Panc1 (cell line): ENCODE results near the gene GRIK4. TPM values are rescaled to one million over a fixed set of nuclear protein-coding genes. Genes with fewer than 3 reads are reported as not detected.
A peak's percentile ranks its signal among the peaks of the same experiment; 100 is the strongest.

Experiments used
- ATAC-seq: fragments of 200-7000 bp; cut with Tn5 transposase; 2 replicates; pipeline ENCODE4 v1.9.1; 2020; ENCODE audit warnings: mild to moderate bottlenecking, moderate library complexity
- Bru-seq: library from RNA; stranded (reverse); fragments of 400-500 nt; gene quantifications from one replicate; lab custom pipeline; 2021; lab: Mats Ljungman, UMichigan
- BruChase-seq, 2 experiments: library from RNA; stranded (reverse); fragments of 400-500 nt; gene quantifications; one replicate each; lab custom pipeline; 2021; lab: Mats Ljungman, UMichigan
- BruUV-seq: library from RNA; stranded (reverse); fragments of 400-500 nt; replicated peaks from 2 replicates; lab custom pipeline; 2021; lab: Mats Ljungman, UMichigan
- CTCF ChIA-PET: fragments of 300-600 bp; sonication (Branson Sonifier 250); formaldehyde crosslinking; loops from one replicate; lab custom pipeline; 2022; ENCODE audit warnings: antibody characterized with exemption; lab: Charles Lee
- POLR2A ChIA-PET: fragments of 300-600 bp; sonication (Branson Sonifier 250); formaldehyde crosslinking; loops from one replicate; lab custom pipeline; 2022; ENCODE audit warnings: antibody characterized with exemption; lab: Charles Lee
- DNase-seq: peaks from one replicate; pipeline ENCODE4 v3.0.0-alpha.2; 2010; ENCODE audit warnings: low read depth, low spot score
- H3K27ac ChIP-seq: 2 replicates; pipeline ENCODE4 v1.5.1; 2011; ENCODE audit warnings: mild to moderate bottlenecking, low read length, inconsistent platforms
- H3K27me3 ChIP-seq: fragments of 200-500 bp; sonication (Bioruptor generic); 2 replicates; pipeline ENCODE4 v1.6.0; 2014; ENCODE audit warnings: low read length, inconsistent platforms; ENCODE audit not compliant: control insufficient read depth, insufficient read depth
- H3K36me3 ChIP-seq: fragments of 200-500 bp; sonication (Bioruptor generic); 2 replicates; pipeline ENCODE4 v1.5.1; 2014; ENCODE audit warnings: inconsistent platforms, mild to moderate bottlenecking, low read length, moderate library complexity; ENCODE audit not compliant: control insufficient read depth, insufficient read depth
- H3K4me1 ChIP-seq: 2 replicates; pipeline ENCODE4 v1.5.1; 2011; ENCODE audit warnings: inconsistent platforms, mild to moderate bottlenecking, low read length, moderate library complexity; ENCODE audit not compliant: control insufficient read depth, insufficient read depth
- H3K4me3 ChIP-seq, 2 experiments: 2 replicates each; pipeline ENCODE4 v1.5.1; 2011 to 2012; ENCODE audit warnings: low read depth in 2 of 2, low read length in 2 of 2, mild to moderate bottlenecking in 2 of 2, inconsistent platforms in 1 of 2, moderate library complexity in 1 of 2
- H3K9me3 ChIP-seq: fragments of 200-500 bp; sonication (Bioruptor generic); 2 replicates; pipeline ENCODE4 v1.5.1; 2014; ENCODE audit warnings: low read depth, mild to moderate bottlenecking, inconsistent platforms, low read length, moderate library complexity; ENCODE audit not compliant: control insufficient read depth, insufficient read depth
- CTCF ChIP-seq: fragments of 450-650 bp; IDR thresholded peaks from 2 replicates; pipeline ENCODE4 v1.5.1; 2017; ENCODE audit warnings: mild to moderate bottlenecking
- POLR2AphosphoS5 ChIP-seq: IDR thresholded peaks from 2 replicates; pipeline ENCODE4 v1.6.1; 2012; ENCODE audit warnings: mild to moderate bottlenecking, low read depth, low read length, moderate library complexity
- REST ChIP-seq, 2 experiments: IDR thresholded peaks; 2 replicates each; pipeline ENCODE4 v1.6.1; 2011 to 2012; ENCODE audit warnings: low read depth in 2 of 2, control low read depth in 1 of 2, low read length in 1 of 2, mild to moderate bottlenecking in 1 of 2, moderate library complexity in 1 of 2; ENCODE audit not compliant: insufficient read depth in 1 of 2
- SIN3A ChIP-seq: IDR thresholded peaks from 2 replicates; pipeline ENCODE4 v1.6.1; 2012; ENCODE audit warnings: low read depth, mild to moderate bottlenecking, low read length, moderate library complexity, borderline replicate concordance; ENCODE audit not compliant: insufficient read depth
- TCF7L2 ChIP-seq: IDR thresholded peaks from 2 replicates; pipeline ENCODE4 v1.6.1; 2011; ENCODE audit warnings: mild to moderate bottlenecking, low read depth, low read length, inconsistent platforms
- in situ Hi-C: cut with HindIII; loops from 2 replicates; pipeline ENCODE4 v1.10.0; 2016; ENCODE audit warnings: low sequenced_read_pairs, low pct_unique_long_range_greater_than_20kb
- intact Hi-C: fragments of 100-400 bp; cut with micrococcal nuclease; formaldehyde crosslinking; loops from one replicate; pipeline ENCODE4 v1.10.0; 2022; ENCODE audit not compliant: unreplicated experiment
- long read RNA-seq: library from polyadenylated mRNA; unstranded; transcript quantifications from one replicate; pipeline ENCODE4 v2.0.0, GENCODE V29; 2021; ENCODE audit not compliant: unreplicated experiment
- polyA plus RNA-seq: library from polyadenylated mRNA; unstranded; fragments of >200 nt; gene quantifications from one replicate; pipeline ENCODE4 v1.2.1, GENCODE V29; 2012; ENCODE audit warnings: missing spikeins; ENCODE audit not compliant: insufficient read length
- total RNA-seq: library from RNA; stranded (reverse); gene quantifications from one replicate; pipeline ENCODE4 v1.2.1, GENCODE V29; 2021; ENCODE audit not compliant: unreplicated experiment

The GRIK4 gene
- total RNA-seq (0.62 TPM), Bru-seq, nascent RNA (percentile 29 among the genes with signal in this experiment), BruChase-seq, experiment 1, labeled RNA remaining after a 2-hour chase (percentile 26 among the genes with signal in this experiment), BruChase-seq, experiment 2, labeled RNA remaining after a 6-hour chase (percentile 27 among the genes with signal in this experiment)
- polyA plus RNA-seq: 0.17 TPM
- long read RNA-seq, partial matches to known transcripts: 0 of 1 reads
- long read RNA-seq, other reads (novel, unspliced or antisense): 1 of 1 reads

GRCh38 chr11:120511116-120511819, at the start of gene GRIK4:
Gene GRIK4, plus strand, starts transcription at chr11:120511748. Its CDS starts 148,571 bp downstream, at chr11:120660319.
- H3K9me3 ChIP-seq: no peaks in the 10 kb centered on the region
- TF ChIP-seq REST (IDR thresholded peaks at IDR 0.05; ENCODE audit: insufficient read depth in 1 of 2, low read depth in 2 of 2, low read length in 1 of 2) (no peak), CTCF (peak; percentile 96)
- intact Hi-C loops: loop anchor here (1.0 to 10.0 kb wide), 5 partner anchors 174 to 684 kb away; no protein-coding TSS in a partner anchor
- no peaks in the 10 kb centered on the region for H3K36me3 ChIP-seq
- ChIA-PET POLR2A (no interaction called here), CTCF (interaction anchor here (0.6 to 1.5 kb wide), 3 partner anchors 173 to 691 kb away, joined by 3 to 12 read pairs (median 3); no protein-coding TSS in a partner anchor)
- DNase-seq (peak; percentile 22), ATAC-seq (peak; percentile 94)
- in situ Hi-C loops: no loop called here
- no peak within 1 kb of the TSS for H3K27ac ChIP-seq
- BruUV-seq: no TSS peak
- peaks cover 3% of the 10 kb centered on the region for H3K4me1 ChIP-seq
- H3K27me3 ChIP-seq: peaks cover 3% of the 10 kb centered on the region
- peak within 1 kb of the TSS; percentile 41 to 42 for H3K4me3 ChIP-seq

- Histone ChIP-seq H3K27ac (no peak overlapping the region), H3K27me3 (no peaks in the 10 kb centered on the region), H3K4me1 (no peaks in the 10 kb centered on the region), H3K9me3 (no peaks in the 10 kb centered on the region), H3K4me3 (no peak overlapping the region), H3K36me3 (peaks cover 57% of the 10 kb centered on the region)
- POLR2A ChIA-PET: no interaction called here
- BruUV-seq: no TSS peak
- ATAC-seq (no peak), DNase-seq (no peak)
- no peak for TF ChIP-seq POLR2AphosphoS5
- no peak for TF ChIP-seq TCF7L2
- TF ChIP-seq SIN3A: no peak
- TF ChIP-seq CTCF: no peak
- in situ Hi-C loops: no loop called here
- CTCF ChIA-PET: no interaction called here
- intact Hi-C loops: no loop called here
Observed at GRCh38 chr11:120462825-120463224, 48.7 kb upstream of the GRIK4 start.
